H9 (cell line): ENCODE results near the gene DNAJA4. TPM values are rescaled to one million over a fixed set of nuclear protein-coding genes. Genes with fewer than 3 reads are reported as not detected.

Source experiments
- DNase-seq: peaks from one replicate; pipeline ENCODE4 v3.0.0-alpha.2; 2017
- H2AFZ ChIP-seq: one replicate; pipeline ENCODE4 v1.6.1; 2013; ENCODE audit warnings: mild to moderate bottlenecking, low read length, control low read depth, moderate library complexity
- H2AK5ac ChIP-seq: 2 replicates; pipeline ENCODE4 v1.6.1; 2013; ENCODE audit warnings: low read length, control low read depth, mixed read lengths; ENCODE audit not compliant: insufficient read length
- H2BK120ac ChIP-seq: one replicate; pipeline ENCODE4 v1.6.1; 2013; ENCODE audit warnings: low read depth, mild to moderate bottlenecking, low read length, control low read depth, inconsistent platforms; ENCODE audit not compliant: poor library complexity, severe bottlenecking
- H2BK12ac ChIP-seq: 2 replicates; pipeline ENCODE4 v1.6.1; 2013; ENCODE audit warnings: low read length, control low read depth, mixed read lengths, low read depth; ENCODE audit not compliant: insufficient read length
- H2BK15ac ChIP-seq: 2 replicates; pipeline ENCODE4 v1.6.1; 2013; ENCODE audit warnings: low read depth, low read length, control low read depth
- H2BK20ac ChIP-seq: one replicate; pipeline ENCODE4 v1.6.1; 2013; ENCODE audit warnings: low read depth, mild to moderate bottlenecking, low read length, control low read depth, inconsistent platforms; ENCODE audit not compliant: poor library complexity, severe bottlenecking
- H2BK5ac ChIP-seq: 2 replicates; pipeline ENCODE4 v1.6.1; 2013; ENCODE audit warnings: low read length, control low read depth, mixed read lengths; ENCODE audit not compliant: insufficient read length
- H3K14ac ChIP-seq: 2 replicates; pipeline ENCODE4 v1.6.1; 2013; ENCODE audit warnings: low read length, control low read depth; ENCODE audit not compliant: insufficient read depth
- H3K18ac ChIP-seq: 2 replicates; pipeline ENCODE4 v1.6.1; 2013; ENCODE audit warnings: low read depth, mild to moderate bottlenecking, mixed read lengths, low read length, control low read depth; ENCODE audit not compliant: insufficient read length
- H3K23ac ChIP-seq: 2 replicates; pipeline ENCODE4 v1.6.1; 2013; ENCODE audit warnings: low read length, control low read depth, mixed read lengths, low read depth; ENCODE audit not compliant: insufficient read length
- H3K23me2 ChIP-seq: 2 replicates; pipeline ENCODE4 v1.6.1; 2013; ENCODE audit warnings: low read depth, mild to moderate bottlenecking, mixed read lengths, low read length, control low read depth; ENCODE audit not compliant: insufficient read length, poor library complexity, severe bottlenecking
- H3K27ac ChIP-seq: 2 replicates; pipeline ENCODE4 v1.5.1; 2013; ENCODE audit warnings: low read length, control low read depth, mixed read lengths, low read depth; ENCODE audit not compliant: insufficient read length
- H3K27me3 ChIP-seq: 2 replicates; pipeline ENCODE4 v1.6.1; 2013; ENCODE audit warnings: low read length, control low read depth, inconsistent platforms; ENCODE audit not compliant: insufficient read depth
- H3K4ac ChIP-seq: 2 replicates; pipeline ENCODE4 v1.6.1; 2013; ENCODE audit warnings: low read depth, mild to moderate bottlenecking, control low read depth, inconsistent platforms, low read length, moderate library complexity
- H3K4me1 ChIP-seq: 2 replicates; pipeline ENCODE4 v1.6.1; 2013; ENCODE audit warnings: low read length, control low read depth, inconsistent platforms; ENCODE audit not compliant: insufficient read depth
- H3K4me2 ChIP-seq: 2 replicates; pipeline ENCODE4 v1.6.1; 2013; ENCODE audit warnings: low read length, control low read depth, mixed read lengths; ENCODE audit not compliant: insufficient read length, insufficient read depth
- H3K56ac ChIP-seq: 2 replicates; pipeline ENCODE4 v1.6.1; 2013; ENCODE audit warnings: low read depth, mild to moderate bottlenecking, mixed read lengths, low read length, control low read depth; ENCODE audit not compliant: insufficient read length
- H3K79me1 ChIP-seq: 2 replicates; pipeline ENCODE4 v1.6.1; 2013; ENCODE audit warnings: low read depth, mild to moderate bottlenecking, moderate library complexity, low read length, control low read depth, inconsistent platforms; ENCODE audit not compliant: insufficient read depth, poor library complexity, severe bottlenecking
- H3K79me2 ChIP-seq: 2 replicates; pipeline ENCODE4 v1.6.1; 2013; ENCODE audit warnings: low read length, control low read depth, inconsistent platforms; ENCODE audit not compliant: insufficient read depth
- H3K9ac ChIP-seq: 2 replicates; pipeline ENCODE4 v1.6.1; 2013; ENCODE audit warnings: low read length, control low read depth, mixed read lengths; ENCODE audit not compliant: insufficient read length; ENCODE audit errors: extremely low read depth
- H3K9me3 ChIP-seq: one replicate; pipeline ENCODE4 v1.6.1; 2013; ENCODE audit warnings: low read depth, low read length, inconsistent platforms; ENCODE audit not compliant: control insufficient read depth
- H3T11ph ChIP-seq: one replicate; pipeline ENCODE4 v1.6.1; 2013; ENCODE audit warnings: mild to moderate bottlenecking, low read length, control low read depth, inconsistent platforms
- H4K20me1 ChIP-seq: one replicate; pipeline ENCODE4 v1.6.1; 2013; ENCODE audit not compliant: control insufficient read depth, insufficient read length, insufficient read depth
- H4K5ac ChIP-seq: 2 replicates; pipeline ENCODE4 v1.6.1; 2013; ENCODE audit warnings: low read depth, mild to moderate bottlenecking, mixed read lengths, low read length, control low read depth; ENCODE audit not compliant: insufficient read length
- H4K8ac ChIP-seq: replicated peaks from 2 replicates; pipeline ENCODE4 v1.6.1; 2013; ENCODE audit warnings: low read length, control low read depth, mixed read lengths, low read depth; ENCODE audit not compliant: insufficient read length
- H4K91ac ChIP-seq: 2 replicates; pipeline ENCODE4 v1.6.1; 2013; ENCODE audit warnings: low read depth, mild to moderate bottlenecking, moderate library complexity, mixed read lengths, low read length, control low read depth; ENCODE audit not compliant: insufficient read length
- H3K27ac Mint-ChIP-seq, 3 experiments: 2 replicates in 2 of 3; 3 replicates in 1 of 3; pipeline ENCODE4 v1.8.0; 2020 to 2021; ENCODE audit warnings: mixed read lengths in 3 of 3, mild to moderate bottlenecking in 1 of 3, moderate library complexity in 1 of 3
- H3K27me3 Mint-ChIP-seq: 2 replicates; pipeline ENCODE4 v1.8.0; 2021; ENCODE audit warnings: low read depth, mild to moderate bottlenecking, moderate library complexity, mixed read lengths
- H3K36me3 Mint-ChIP-seq, 3 experiments: 2 replicates in 2 of 3; 3 replicates in 1 of 3; pipeline ENCODE4 v1.8.0; 2020 to 2021; ENCODE audit warnings: low read depth in 3 of 3, mixed read lengths in 3 of 3; ENCODE audit not compliant: insufficient read depth in 1 of 3
- H3K4me1 Mint-ChIP-seq, 2 experiments: 2 replicates each; pipeline ENCODE4 v1.8.0; 2020; ENCODE audit warnings: mixed read lengths in 2 of 2
- H3K4me3 Mint-ChIP-seq, 2 experiments: 2 replicates in 1 of 2; 3 replicates in 1 of 2; pipeline ENCODE4 v1.8.0; 2020 to 2021; ENCODE audit warnings: mild to moderate bottlenecking in 2 of 2, mixed read lengths in 2 of 2, moderate library complexity in 1 of 2
- H3K9me3 Mint-ChIP-seq, 2 experiments: 2 replicates in 1 of 2; 3 replicates in 1 of 2; pipeline ENCODE4 v1.8.0; 2020; ENCODE audit warnings: mild to moderate bottlenecking in 2 of 2, mixed read lengths in 2 of 2, moderate library complexity in 1 of 2
- WGBS: extraction: QIAGEN DNeasy Blood & Tissue Kit; methylation state at CpG from one replicate; pipeline ENCODE4 v1.1.7; 2013; ENCODE audit warnings: missing lambda C conversion rate, low lambda C conversion rate, mixed read lengths; ENCODE audit not compliant: insufficient read length; ENCODE audit errors: extremely low coverage; 5-methylcytosine and 5-hydroxymethylcytosine counted together
- total RNA-seq: library from RNA; stranded (reverse); gene quantifications from 2 replicates; pipeline ENCODE4 v1.2.1, GENCODE V29; 2021
- TF ChIP-seq, protein P1 (sequence below): fragments of 200-600 bp; sonication (generic); conservative IDR thresholded peaks from 3 replicates; pipeline ENCODE4 v1.8.0; 2021; ENCODE audit warnings: antibody characterized with exemption, mild to moderate bottlenecking

The DNAJA4 gene
- total RNA-seq, 1 experiment from 2014 or later = 0.13 TPM

DNA sequence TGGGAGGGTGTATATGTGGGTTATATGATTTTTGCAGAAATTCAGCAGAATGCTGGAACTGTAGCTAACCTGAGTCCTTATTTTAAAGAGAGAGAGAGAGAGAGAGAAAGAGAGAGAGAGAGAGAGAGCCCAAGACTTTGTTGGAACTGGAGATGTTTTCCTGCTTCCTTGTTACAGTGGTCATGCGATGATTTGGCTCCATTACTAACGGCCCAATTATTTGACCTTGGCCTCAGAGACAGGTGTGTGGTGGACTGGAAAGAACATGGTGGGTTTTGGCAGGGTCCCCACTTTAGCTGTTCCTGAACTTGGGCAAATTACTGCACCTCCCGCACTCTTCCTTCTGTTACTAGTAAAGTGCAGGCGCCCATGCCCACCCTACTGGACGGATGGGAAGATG, 15.2 kb upstream of the DNAJA4 start:
- Histone ChIP-seq H4K91ac (no peak overlapping the region), H3K79me2 (no peaks in the 10 kb centered on the region), H3K23me2 (no peaks in the 10 kb centered on the region), H2AFZ (no peak overlapping the region), H3K4me1 (no peaks in the 10 kb centered on the region), H3K9ac (no peak overlapping the region), H2BK12ac (no peak overlapping the region), H3K56ac (no peak overlapping the region), H3T11ph (no peak overlapping the region), H2BK120ac (no peak overlapping the region), H4K8ac (no peak overlapping the region), H3K9me3 (no peaks in the 10 kb centered on the region), H2BK15ac (no peak overlapping the region), H3K4ac (no peak overlapping the region), H4K20me1 (no peaks in the 10 kb centered on the region), H3K4me2 (no peak overlapping the region), H3K27me3 (no peaks in the 10 kb centered on the region), H3K79me1 (no peaks in the 10 kb centered on the region), H3K18ac (no peak overlapping the region), H2BK20ac (no peak overlapping the region), H3K14ac (no peak overlapping the region), H2AK5ac (no peak overlapping the region), H4K5ac (no peak overlapping the region), H3K23ac (no peak overlapping the region), H3K27ac (no peak overlapping the region), H2BK5ac (no peak overlapping the region)
- no peak for DNase-seq
- H3K36me3 Mint-ChIP-seq = peaks cover 0 to 3% (median 0%) of the 10 kb centered on the region in 3 experiments; a peak in 3 of 7 replicates
- no peak overlapping the region for H3K4me3 Mint-ChIP-seq
- H3K4me1 Mint-ChIP-seq = 0 out of 4 replicates have a peak, but pooled peaks cover 0 to 2% of the 10 kb centered on the region in 2 experiments
- H3K27ac Mint-ChIP-seq = no peak overlapping the region
- TF ChIP-seq, protein P1, sequence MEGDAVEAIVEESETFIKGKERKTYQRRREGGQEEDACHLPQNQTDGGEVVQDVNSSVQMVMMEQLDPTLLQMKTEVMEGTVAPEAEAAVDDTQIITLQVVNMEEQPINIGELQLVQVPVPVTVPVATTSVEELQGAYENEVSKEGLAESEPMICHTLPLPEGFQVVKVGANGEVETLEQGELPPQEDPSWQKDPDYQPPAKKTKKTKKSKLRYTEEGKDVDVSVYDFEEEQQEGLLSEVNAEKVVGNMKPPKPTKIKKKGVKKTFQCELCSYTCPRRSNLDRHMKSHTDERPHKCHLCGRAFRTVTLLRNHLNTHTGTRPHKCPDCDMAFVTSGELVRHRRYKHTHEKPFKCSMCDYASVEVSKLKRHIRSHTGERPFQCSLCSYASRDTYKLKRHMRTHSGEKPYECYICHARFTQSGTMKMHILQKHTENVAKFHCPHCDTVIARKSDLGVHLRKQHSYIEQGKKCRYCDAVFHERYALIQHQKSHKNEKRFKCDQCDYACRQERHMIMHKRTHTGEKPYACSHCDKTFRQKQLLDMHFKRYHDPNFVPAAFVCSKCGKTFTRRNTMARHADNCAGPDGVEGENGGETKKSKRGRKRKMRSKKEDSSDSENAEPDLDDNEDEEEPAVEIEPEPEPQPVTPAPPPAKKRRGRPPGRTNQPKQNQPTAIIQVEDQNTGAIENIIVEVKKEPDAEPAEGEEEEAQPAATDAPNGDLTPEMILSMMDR = no peak
- peaks cover 8% of the 10 kb centered on the region for H3K27me3 Mint-ChIP-seq
- WGBS = no CpG with 5 or more reads among the region's 5 CpGs
- H3K9me3 Mint-ChIP-seq = peaks cover 0 to 6% of the 10 kb centered on the region in 2 experiments; a peak in 1 of 5 replicates
